IMR-90 (cell line): ENCODE data around the gene ARHGAP24. TPM values are rescaled to one million over a fixed set of nuclear protein-coding genes. Genes with fewer than 3 reads are reported as not detected.

Experiments
- ATAC-seq: fragments of 200-7000 bp; cut with Tn5 transposase; 2 replicates; pipeline ENCODE4 v1.9.1; 2020; ENCODE audit warnings: low read depth, mild to moderate bottlenecking, moderate library complexity
- BruUV-seq: library from RNA; stranded (reverse); fragments of 400-500 nt; replicated peaks from 2 replicates; lab custom pipeline; 2021; lab: Mats Ljungman, UMichigan
- CTCF ChIA-PET: fragments of 300-600 bp; formaldehyde crosslinking; extraction: SDS; loops from one replicate; lab custom pipeline; 2021; ENCODE audit warnings: antibody characterized with exemption; lab: Yijun Ruan, JAX
- POLR2A ChIA-PET: fragments of 300-600 bp; sonication (Branson Sonifier 250); formaldehyde crosslinking; loops from one replicate; lab custom pipeline; 2022; ENCODE audit warnings: antibody characterized with exemption; ENCODE audit not compliant: unreplicated experiment; lab: Charles Lee
- DNase-seq: peaks from one replicate; pipeline ENCODE4 v3.0.0; 2013
- H2AFZ ChIP-seq: replicated peaks from 2 replicates; pipeline ENCODE3; 2013; ENCODE audit warnings: low read length, mild to moderate bottlenecking; ENCODE audit not compliant: poor library complexity
- H2AK5ac ChIP-seq: 2 replicates; pipeline ENCODE4 v1.6.1; 2013; ENCODE audit warnings: low read depth, low read length, inconsistent platforms
- H2AK9ac ChIP-seq: replicated peaks from 2 replicates; pipeline ENCODE3; 2013; ENCODE audit warnings: mild to moderate bottlenecking, low read depth, low read length, moderate library complexity; ENCODE audit not compliant: poor library complexity
- H2BK120ac ChIP-seq: 2 replicates; pipeline ENCODE4 v1.6.1; 2013; ENCODE audit warnings: low read depth, low read length, inconsistent platforms
- H2BK15ac ChIP-seq: 3 replicates; pipeline ENCODE4 v1.6.1; 2013; ENCODE audit warnings: low read depth, low read length, inconsistent platforms
- H2BK20ac ChIP-seq: 2 replicates; pipeline ENCODE4 v1.6.1; 2013; ENCODE audit warnings: low read depth, mild to moderate bottlenecking, inconsistent platforms, low read length, moderate library complexity
- H2BK5ac ChIP-seq: 2 replicates; pipeline ENCODE4 v1.6.1; 2013; ENCODE audit warnings: mild to moderate bottlenecking, low read depth, low read length, inconsistent platforms; ENCODE audit not compliant: poor library complexity, severe bottlenecking
- H3K14ac ChIP-seq: replicated peaks from 2 replicates; pipeline ENCODE4 v1.6.1; 2013; ENCODE audit warnings: low read depth, low read length, inconsistent platforms
- H3K18ac ChIP-seq: 2 replicates; pipeline ENCODE4 v1.6.1; 2013; ENCODE audit warnings: low read depth, low read length, control low read depth
- H3K23ac ChIP-seq: 2 replicates; pipeline ENCODE4 v1.6.1; 2013; ENCODE audit warnings: low read depth, low read length, inconsistent platforms
- H3K27ac ChIP-seq: 2 replicates; pipeline ENCODE4 v1.5.1; 2013; ENCODE audit warnings: mild to moderate bottlenecking, control low read depth, low read length; ENCODE audit not compliant: insufficient read depth
- H3K27me3 ChIP-seq: 2 replicates; pipeline ENCODE4 v1.6.1; 2013; ENCODE audit warnings: low read length; ENCODE audit not compliant: control insufficient read depth, insufficient read depth
- H3K36me3 ChIP-seq: 2 replicates; pipeline ENCODE4 v1.6.1; 2013; ENCODE audit warnings: low read length, mixed read lengths; ENCODE audit not compliant: control insufficient read depth, insufficient read depth
- H3K4ac ChIP-seq: 2 replicates; pipeline ENCODE4 v1.6.1; 2013; ENCODE audit warnings: low read depth, low read length, inconsistent platforms
- H3K4me1 ChIP-seq: 2 replicates; pipeline ENCODE4 v1.6.1; 2013; ENCODE audit warnings: low read length, mixed read lengths; ENCODE audit not compliant: control insufficient read depth, insufficient read depth
- H3K4me2 ChIP-seq: 2 replicates; pipeline ENCODE4 v1.6.1; 2013; ENCODE audit warnings: low read depth, mild to moderate bottlenecking, control low read depth, low read length, moderate library complexity
- H3K4me3 ChIP-seq: 2 replicates; pipeline ENCODE4 v1.5.1; 2013; ENCODE audit warnings: low read depth, mild to moderate bottlenecking, control low read depth, low read length, moderate library complexity; ENCODE audit not compliant: insufficient read depth
- H3K56ac ChIP-seq: 2 replicates; pipeline ENCODE4 v1.6.1; 2013; ENCODE audit warnings: low read length, inconsistent platforms; ENCODE audit not compliant: insufficient read depth; ENCODE audit errors: extremely low read depth
- H3K79me1 ChIP-seq, 2 experiments: 2 replicates each; pipeline ENCODE4 v1.6.1; 2013; ENCODE audit warnings: low read length in 2 of 2, inconsistent platforms in 1 of 2, low read depth in 1 of 2
- H3K9ac ChIP-seq: 2 replicates; pipeline ENCODE4 v1.6.1; 2013; ENCODE audit warnings: low read depth, low read length, control low read depth
- H3K9me1 ChIP-seq: 2 replicates; pipeline ENCODE4 v1.6.1; 2013; ENCODE audit warnings: low read length, inconsistent platforms; ENCODE audit not compliant: insufficient read depth
- H3K9me3 ChIP-seq: 2 replicates; pipeline ENCODE4 v1.6.1; 2013; ENCODE audit warnings: low read length; ENCODE audit not compliant: control insufficient read depth, insufficient read depth
- H4K20me1 ChIP-seq: 2 replicates; pipeline ENCODE4 v1.6.1; 2013; ENCODE audit warnings: low read length, inconsistent platforms; ENCODE audit not compliant: insufficient read depth
- H4K5ac ChIP-seq: 2 replicates; pipeline ENCODE4 v1.6.1; 2013; ENCODE audit warnings: mild to moderate bottlenecking, low read depth, low read length, control low read depth
- H4K8ac ChIP-seq, 2 experiments: 2 replicates each; pipeline ENCODE4 v1.6.1; 2013; ENCODE audit warnings: low read depth in 2 of 2, low read length in 2 of 2, control low read depth in 1 of 2, inconsistent platforms in 1 of 2
- H4K91ac ChIP-seq: 2 replicates; pipeline ENCODE4 v1.6.1; 2013; ENCODE audit warnings: low read depth, low read length, inconsistent platforms; ENCODE audit not compliant: insufficient read depth
- BHLHE40 ChIP-seq: fragments of 150-350 bp; IDR thresholded peaks from 2 replicates; pipeline ENCODE4 v1.6.1; 2016; ENCODE audit warnings: mild to moderate bottlenecking, low read depth, low read length
- MXI1 ChIP-seq: IDR thresholded peaks from 2 replicates; pipeline ENCODE4 v1.6.1; 2012; ENCODE audit warnings: low read depth, mild to moderate bottlenecking, low read length, moderate library complexity, borderline replicate concordance
- SMC3 ChIP-seq: fragments of 150-350 bp; IDR thresholded peaks from 2 replicates; pipeline ENCODE4 v1.6.1; 2016; ENCODE audit warnings: low read depth, mild to moderate bottlenecking, antibody characterized with exemption, low read length, moderate library complexity
- WGBS, 2 experiments: methylation state at CpG; one replicate each; pipeline versions ENCODE4 v1.1.5 to v1.1.7; 2013; ENCODE audit warnings: missing lambda C conversion rate in 2 of 2; ENCODE audit not compliant: insufficient read length in 1 of 2; ENCODE audit errors: extremely low coverage in 2 of 2; 5-methylcytosine and 5-hydroxymethylcytosine counted together
- dilution Hi-C: fragments of 300-500 bp; cut with HindIII; formaldehyde crosslinking; loops from one replicate; pipeline ENCODE4 v1.14.3; 2018; ENCODE audit warnings: low sequenced_read_pairs; ENCODE audit not compliant: unreplicated experiment
- in situ Hi-C: fragments of 300-500 bp; cut with MboI; formaldehyde crosslinking; loops from 3 replicates; pipeline ENCODE4 v1.14.3; 2019; ENCODE audit warnings: low sequenced_read_pairs, inconsistent platforms, mixed read lengths
- intact Hi-C: fragments of 100-400 bp; cut with micrococcal nuclease; formaldehyde crosslinking; loops from 2 replicates; pipeline ENCODE4 v1.10.0; 2022
- polyA plus RNA-seq, 3 experiments: library from polyadenylated mRNA; depleted of rRNA; stranded (reverse); fragments of >200 nt; gene quantifications; 2 replicates each; pipeline ENCODE4 v1.2.3, GENCODE V29; 2012; ENCODE audit warnings: low replicate concordance in 1 of 3
- total RNA-seq: library from RNA; depleted of rRNA; stranded (reverse); fragments of >200 nt; gene quantifications from 2 replicates; pipeline ENCODE4 v1.2.3, GENCODE V29; 2012

The ARHGAP24 gene
- total and polyA plus RNA-seq, 2 of the 4 experiments (the other 2 are of a cell fraction) = 11.9 to 24.0 TPM

GRCh38 chr4:85938902-85939301, 464.0 kb downstream of the ARHGAP24 start:
- BruUV-seq = no TSS peak
- Histone ChIP-seq H4K20me1 (no peaks in the 10 kb centered on the region), H4K8ac (no peak overlapping the region), H2AK9ac (no peak overlapping the region), H3K27me3 (no peaks in the 10 kb centered on the region), H3K23ac (no peak overlapping the region), H3K4me2 (no peak overlapping the region), H3K9ac (no peak overlapping the region), H4K91ac (no peak overlapping the region), H3K56ac (no peak overlapping the region), H2AFZ (no peak overlapping the region), H2AK5ac (no peak overlapping the region), H3K18ac (no peak overlapping the region), H3K14ac (no peak overlapping the region), H3K9me3 (no peaks in the 10 kb centered on the region), H2BK15ac (no peak overlapping the region), H3K36me3 (peaks cover 2% of the 10 kb centered on the region; the same call in 1 of the 2 replicates), H3K9me1 (0 out of 2 replicates have a peak, but pooled peaks cover 3% of the 10 kb centered on the region), H2BK5ac (no peak overlapping the region), H4K5ac (no peak overlapping the region), H3K4me1 (no peaks in the 10 kb centered on the region), H3K4ac (no peak overlapping the region), H2BK20ac (no peak overlapping the region), H3K79me1 (peaks cover 10 to 13% of the 10 kb centered on the region in 2 experiments; a peak in 3 of 4 replicates), H3K27ac (no peak overlapping the region), H2BK120ac (no peak overlapping the region), H3K4me3 (no peak overlapping the region)
- DNase-seq = no peak
- in situ Hi-C loops = no loop called here
- no CpG with 5 or more reads among the region's 2 CpGs for WGBS, 2 experiments
- POLR2A ChIA-PET = no interaction called here
- dilution Hi-C loops = no loop called here
- TF ChIP-seq SMC3 (no peak), BHLHE40 (no peak), MXI1 (no peak)
- CTCF ChIA-PET = interaction anchor here (0.6 kb wide), 1 partner anchor 587 kb away, joined by 5 read pairs; no protein-coding TSS in a partner anchor
- no peak for ATAC-seq
- intact Hi-C loops = no loop called here
